Naive B cell (primary cell): ENCODE data around the gene HPSE. TPM values are rescaled to one million over a fixed set of nuclear protein-coding genes. Genes with fewer than 3 reads are reported as not detected.

Source experiments
- ATAC-seq, 2 donors: fragments of 150-1000 bp; cut with Tn5 transposase; 2 replicates each; pipeline ENCODE4 v1.10.0; 2021; ENCODE audit warnings: low read depth in 2 of 2, mild to moderate bottlenecking in 2 of 2, moderate library complexity in 2 of 2
- DNase-seq: peaks from one replicate; pipeline ENCODE4 v3.0.0; 2022
- H3K27ac Mint-ChIP-seq, 6 donors: one replicate each; pipeline ENCODE4 v1.8.0; 2020 to 2022; ENCODE audit warnings: mild to moderate bottlenecking in 6 of 6, mixed read lengths in 6 of 6, moderate library complexity in 5 of 6, inconsistent platforms in 2 of 6
- H3K27me3 Mint-ChIP-seq, 3 donors: one replicate each; pipeline ENCODE4 v1.8.0; 2021 to 2022; ENCODE audit warnings: mixed read lengths in 3 of 3, mild to moderate bottlenecking in 1 of 3
- H3K36me3 Mint-ChIP-seq, 2 donors: one replicate each; pipeline ENCODE4 v1.8.0; 2020 to 2022; ENCODE audit warnings: mixed read lengths in 2 of 2, inconsistent platforms in 1 of 2, mild to moderate bottlenecking in 1 of 2
- H3K4me1 Mint-ChIP-seq, 3 donors: one replicate each; pipeline ENCODE4 v1.8.0; 2020 to 2022; ENCODE audit warnings: mixed read lengths in 3 of 3, inconsistent platforms in 1 of 3, mild to moderate bottlenecking in 1 of 3, moderate library complexity in 1 of 3
- H3K4me3 Mint-ChIP-seq, 8 donors: one replicate each; pipeline ENCODE4 v1.8.0; 2020 to 2022; ENCODE audit warnings: mild to moderate bottlenecking in 8 of 8, mixed read lengths in 8 of 8, moderate library complexity in 8 of 8, inconsistent platforms in 2 of 8
- H3K9me3 Mint-ChIP-seq, 7 donors: one replicate each; pipeline ENCODE4 v1.8.0; 2020 to 2022; ENCODE audit warnings: mixed read lengths in 7 of 7, mild to moderate bottlenecking in 5 of 7, inconsistent platforms in 2 of 7, moderate library complexity in 1 of 7
- polyA plus RNA-seq, 6 donors: library from polyadenylated mRNA; unstranded; fragments of 300-500 nt; fragmentation: Illumina TruSeq; gene quantifications; one replicate each; pipeline ENCODE4 v1.2.3, GENCODE V29; 2021; ENCODE audit warnings: low read depth in 6 of 6

Gene HPSE
- polyA plus RNA-seq, 6 donors from 2014 or later = 0.98 to 2.8 (median 2.5) TPM

GRCh38 chr4:83247415-83248357, 87.0 kb downstream of the HPSE start:
- peak overlapping the region in 2 of 6 donors; percentile 15 to 33 for H3K27ac Mint-ChIP-seq

More at GRCh38 chr4:83247415-83248357, 87.0 kb downstream of the HPSE start:
- H3K4me1 Mint-ChIP-seq = peaks cover 30 to 60% (median 59%) of the 10 kb centered on the region in 3 donors
- ATAC-seq (no peak), DNase-seq (no peak)
- H3K9me3 Mint-ChIP-seq = peaks cover 0 to 3% (median 0%) of the 10 kb centered on the region in 7 donors
- no peak overlapping the region for H3K4me3 Mint-ChIP-seq
- no peaks in the 10 kb centered on the region for H3K36me3 Mint-ChIP-seq
- H3K27me3 Mint-ChIP-seq = no peaks in the 10 kb centered on the region

Other genes with a start within 250 kb of the HPSE start
- 1,000 to 10,000 TPM in 3 of 6 donors, 100 to 1,000 TPM in 3; 826 to 1,431 (median 949) TPM for gene PLAC8, start 220.1 kb downstream of the HPSE start, polyA plus RNA-seq
- 10 to 100 TPM in 5 of 6 donors, 1 to 10 TPM in 1; 3.2 to 12.4 (median 11.5) TPM for gene COQ2, start 50.0 kb downstream of the HPSE start, polyA plus RNA-seq
- gene HELQ, start 121.0 kb upstream of the HPSE start, polyA plus RNA-seq = 10 to 100 TPM; 31.6 to 41.1 (median 39.7) TPM
- 10 to 100 TPM; 58.5 to 88.7 (median 81.4) TPM for gene MRPS18C, start 121.2 kb upstream of the HPSE start, polyA plus RNA-seq
- 10 to 100 TPM in 5 of 6 donors, 1 to 10 TPM in 1; 8.7 to 21.2 (median 14.7) TPM for gene ABRAXAS1, start 150.3 kb upstream of the HPSE start, polyA plus RNA-seq
- under 1 TPM in 1 of 6 donors, not detected in 5; 0.53 TPM for gene GPAT3, start 201.3 kb upstream of the HPSE start, polyA plus RNA-seq